ENCODE results near the gene SPOUT1. TPM values are rescaled to one million over a fixed set of nuclear protein-coding genes. Genes with fewer than 3 reads are reported as not detected.

SPOUT1 gene
- total RNA-seq, 2 experiments from 2014 or later = 51.2 to 52.5 TPM

GRCh38 chr9:128792134-128792533, 37.5 kb downstream of the SPOUT1 start:
- no peaks in the 10 kb centered on the region for H3K9me3 ChIP-seq (ENCODE audit: low read length)
- POLR2A ChIA-PET = no interaction called here
- H3K36me3 ChIP-seq (ENCODE audit: insufficient read depth, low read length) = peaks cover 67% of the 10 kb centered on the region
- CTCF ChIA-PET (ENCODE audit: unreplicated experiment) = no interaction called here
- DNase-seq (ENCODE audit: low spot score) = no peak
- no peak overlapping the region for H2AFZ ChIP-seq (ENCODE audit: low read length)
- H3K4me3 ChIP-seq (ENCODE audit: low read depth, low read length, poor library complexity, severe bottlenecking) = no peak overlapping the region
- TF ChIP-seq CTCF (conservative IDR thresholded peaks at IDR 0.05; ENCODE audit: low read length) (no peak), EZH2phosphoT487 (IDR thresholded peaks at IDR 0.05; ENCODE audit: borderline replicate concordance, low read depth, low read length) (no peak)
- no TSS peak for BruUV-seq (replicated peaks)
- H4K20me1 ChIP-seq (ENCODE audit: insufficient read depth, low read length) = no peaks in the 10 kb centered on the region
- no peak overlapping the region for H3K27ac ChIP-seq (ENCODE audit: low read depth, low read length, poor library complexity, severe bottlenecking)
- no peak overlapping the region for H3K4me2 ChIP-seq (ENCODE audit: low read length)
- H3K79me2 ChIP-seq (ENCODE audit: insufficient read depth, low read depth, low read length) = peaks cover 17% of the 10 kb centered on the region
- H3K9me2 ChIP-seq (ENCODE audit: insufficient read depth, low read length) = no peaks in the 10 kb centered on the region
- peaks cover 11% of the 10 kb centered on the region for H3K4me1 ChIP-seq (ENCODE audit: insufficient read depth, low read length, poor library complexity, severe bottlenecking)
- intact Hi-C loops (cut with micrococcal nuclease; ENCODE audit: unreplicated experiment) = no loop called here

GRCh38 chr9:128790536-128790935, 39.1 kb downstream of the SPOUT1 start:
- intact Hi-C loops (cut with micrococcal nuclease; ENCODE audit: unreplicated experiment) = no loop called here
- peaks cover 53% of the 10 kb centered on the region for H3K36me3 ChIP-seq (ENCODE audit: insufficient read depth, low read length)
- H3K27ac ChIP-seq (ENCODE audit: low read depth, low read length, poor library complexity, severe bottlenecking) = no peak overlapping the region
- no peaks in the 10 kb centered on the region for H4K20me1 ChIP-seq (ENCODE audit: insufficient read depth, low read length)
- CTCF ChIA-PET (ENCODE audit: unreplicated experiment) = interaction anchor here (0.6 kb wide), 1 partner anchor 28 kb away, joined by 3 read pairs; the partner anchor contains the start of gene ENDOG
- no peak overlapping the region for H3K4me2 ChIP-seq (ENCODE audit: low read length)
- H3K4me1 ChIP-seq (ENCODE audit: insufficient read depth, low read length, poor library complexity, severe bottlenecking) = peaks cover 19% of the 10 kb centered on the region
- DNase-seq (ENCODE audit: low spot score) = no peak
- H3K9me2 ChIP-seq (ENCODE audit: insufficient read depth, low read length) = no peaks in the 10 kb centered on the region
- H2AFZ ChIP-seq (ENCODE audit: low read length) = no peak overlapping the region
- BruUV-seq (replicated peaks) = no TSS peak
- peaks cover under 1% of the 10 kb centered on the region; the same call in 1 of the 2 replicates for H3K9me3 ChIP-seq (ENCODE audit: low read length)
- peaks cover 17% of the 10 kb centered on the region for H3K79me2 ChIP-seq (ENCODE audit: insufficient read depth, low read depth, low read length)
- no peak overlapping the region for H3K4me3 ChIP-seq (ENCODE audit: low read depth, low read length, poor library complexity, severe bottlenecking)
- TF ChIP-seq CTCF (conservative IDR thresholded peaks at IDR 0.05; ENCODE audit: low read length) (no peak), EZH2phosphoT487 (IDR thresholded peaks at IDR 0.05; ENCODE audit: borderline replicate concordance, low read depth, low read length) (no peak)
- POLR2A ChIA-PET = no interaction called here

GRCh38 chr9:128788445-128788844, 41.1 kb downstream of the SPOUT1 start:
- intact Hi-C loops (cut with micrococcal nuclease; ENCODE audit: unreplicated experiment) = loop anchor here (10.0 kb wide), 1 partner anchor 144 kb away; no protein-coding TSS in a partner anchor
- peaks cover 39% of the 10 kb centered on the region for H3K36me3 ChIP-seq (ENCODE audit: insufficient read depth, low read length)
- no peak for DNase-seq (ENCODE audit: low spot score)
- H3K27ac ChIP-seq (ENCODE audit: low read depth, low read length, poor library complexity, severe bottlenecking) = no peak overlapping the region
- H4K20me1 ChIP-seq (ENCODE audit: insufficient read depth, low read length) = no peaks in the 10 kb centered on the region
- peaks cover 17% of the 10 kb centered on the region for H3K79me2 ChIP-seq (ENCODE audit: insufficient read depth, low read depth, low read length)
- TF ChIP-seq CTCF (conservative IDR thresholded peaks at IDR 0.05; ENCODE audit: low read length) (no peak), EZH2phosphoT487 (IDR thresholded peaks at IDR 0.05; ENCODE audit: borderline replicate concordance, low read depth, low read length) (no peak)
- CTCF ChIA-PET (ENCODE audit: unreplicated experiment) = interaction anchor here (1.4 kb wide), 1 partner anchor 30 kb away, joined by 3 read pairs; the partner anchor contains the start of gene ENDOG
- no peak overlapping the region for H2AFZ ChIP-seq (ENCODE audit: low read length)
- H3K4me3 ChIP-seq (ENCODE audit: low read depth, low read length, poor library complexity, severe bottlenecking) = peak overlapping the region; percentile 97
- H3K9me2 ChIP-seq (ENCODE audit: insufficient read depth, low read length) = no peaks in the 10 kb centered on the region
- H3K4me2 ChIP-seq (ENCODE audit: low read length) = peak overlapping the region; percentile 94
- H3K4me1 ChIP-seq (ENCODE audit: insufficient read depth, low read length, poor library complexity, severe bottlenecking) = peaks cover 27% of the 10 kb centered on the region
- H3K9me3 ChIP-seq (ENCODE audit: low read length) = peaks cover 5% of the 10 kb centered on the region; the same call in 1 of the 2 replicates
- BruUV-seq (replicated peaks) = no TSS peak
- POLR2A ChIA-PET = interaction anchor here (0.6 to 1.8 kb wide), 10 partner anchors 10 to 528 kb away, joined by 3 to 9 read pairs (median 4); partner anchors contain the start of genes ENDOG, ZDHHC12 and ZER1

Measured in OCI-LY7 (cell line).